Breast epithelium (tissue), 3 donors: ENCODE data around the gene TSHR.

Experiments
- CTCF ChIP-seq, 3 donors: fragments of 450-650 bp; IDR thresholded peaks; one replicate each; pipeline ENCODE4 v1.5.1; 2016 to 2017; ENCODE audit warnings: antibody characterized with exemption in 3 of 3, mild to moderate bottlenecking in 3 of 3, moderate library complexity in 3 of 3
- POLR2A ChIP-seq: fragments of 450-650 bp; IDR thresholded peaks from one replicate; pipeline ENCODE4 v1.6.1; 2016; ENCODE audit warnings: antibody characterized with exemption, mild to moderate bottlenecking, moderate library complexity

GRCh38 chr14:80930095-80930494 is 25.3 kb upstream of the TSHR start:
- TF ChIP-seq CTCF (IDR thresholded peaks at IDR 0.05) (no peak), POLR2A (no peak)
